Measurements from ENCODE around the gene GRB10. TPM values are rescaled to one million over a fixed set of nuclear protein-coding genes. Genes with fewer than 3 reads are reported as not detected.

GRB10 gene
- total RNA-seq, 2 experiments from 2014 or later: 5.9 to 8.4 TPM

DNA sequence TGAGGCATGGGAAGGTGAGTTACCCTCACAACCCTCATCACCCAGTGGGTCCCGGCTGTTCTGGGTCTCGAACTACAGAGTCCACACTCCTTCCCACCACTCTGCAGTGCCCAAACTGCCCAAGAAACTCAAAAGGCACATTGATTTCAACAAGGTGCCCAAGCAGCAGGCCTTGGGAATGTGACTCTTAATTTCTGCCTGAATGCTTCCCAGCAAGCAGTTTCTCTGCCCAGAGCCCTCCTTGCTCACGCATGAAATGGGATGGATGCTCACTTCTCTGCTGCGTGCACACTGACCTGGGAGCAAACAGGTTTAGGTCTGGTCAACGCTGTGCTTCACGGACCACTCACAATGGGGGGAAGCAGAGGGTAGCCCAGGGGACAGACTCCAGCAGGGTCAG, 77.9 kb downstream of the GRB10 start:
- no peak overlapping the region for H3K27ac ChIP-seq (ENCODE audit: low read depth in 1 of 2, low read length in 2 of 2)
- ATAC-seq (ENCODE audit: poor library complexity): no peak
- H3K9me3 ChIP-seq (ENCODE audit: control insufficient read depth in 1 of 2, insufficient read depth in 1 of 2, low read length in 2 of 2): no peaks in the 10 kb centered on the region
- H3K4me3 ChIP-seq (ENCODE audit: low read length): no peak overlapping the region
- no peaks in the 10 kb centered on the region for H3K27me3 ChIP-seq (ENCODE audit: control insufficient read depth in 1 of 2, insufficient read depth in 2 of 2, low read length in 2 of 2)
- H3K4me3 Mint-ChIP-seq: no peak overlapping the region
- H3K36me3 ChIP-seq (ENCODE audit: insufficient read depth, low read length): no peaks in the 10 kb centered on the region
- H3K27ac Mint-ChIP-seq: no peak overlapping the region
- ChIA-PET CTCF (no interaction called here), POLR2A (no interaction called here)
- peaks cover under 1% of the 10 kb centered on the region for H3K27me3 Mint-ChIP-seq
- no peak for DNase-seq
- no peaks in the 10 kb centered on the region for H3K4me1 ChIP-seq (ENCODE audit: insufficient read depth, low read length)
- H3K4me1 Mint-ChIP-seq (ENCODE audit: low read depth): no peaks in the 10 kb centered on the region
- TF ChIP-seq, protein P1, sequence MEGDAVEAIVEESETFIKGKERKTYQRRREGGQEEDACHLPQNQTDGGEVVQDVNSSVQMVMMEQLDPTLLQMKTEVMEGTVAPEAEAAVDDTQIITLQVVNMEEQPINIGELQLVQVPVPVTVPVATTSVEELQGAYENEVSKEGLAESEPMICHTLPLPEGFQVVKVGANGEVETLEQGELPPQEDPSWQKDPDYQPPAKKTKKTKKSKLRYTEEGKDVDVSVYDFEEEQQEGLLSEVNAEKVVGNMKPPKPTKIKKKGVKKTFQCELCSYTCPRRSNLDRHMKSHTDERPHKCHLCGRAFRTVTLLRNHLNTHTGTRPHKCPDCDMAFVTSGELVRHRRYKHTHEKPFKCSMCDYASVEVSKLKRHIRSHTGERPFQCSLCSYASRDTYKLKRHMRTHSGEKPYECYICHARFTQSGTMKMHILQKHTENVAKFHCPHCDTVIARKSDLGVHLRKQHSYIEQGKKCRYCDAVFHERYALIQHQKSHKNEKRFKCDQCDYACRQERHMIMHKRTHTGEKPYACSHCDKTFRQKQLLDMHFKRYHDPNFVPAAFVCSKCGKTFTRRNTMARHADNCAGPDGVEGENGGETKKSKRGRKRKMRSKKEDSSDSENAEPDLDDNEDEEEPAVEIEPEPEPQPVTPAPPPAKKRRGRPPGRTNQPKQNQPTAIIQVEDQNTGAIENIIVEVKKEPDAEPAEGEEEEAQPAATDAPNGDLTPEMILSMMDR (IDR thresholded peaks at IDR 0.05): no peak
- intact Hi-C loops (cut with DNase I, micrococcal nuclease): loop anchor here in 1 of 2 experiments (5.0 kb wide), 1 partner anchor 87 kb away; no protein-coding TSS in a partner anchor
- H3K36me3 Mint-ChIP-seq (ENCODE audit: low read depth): no peaks in the 10 kb centered on the region
- no peaks in the 10 kb centered on the region for H3K9me3 Mint-ChIP-seq

DNA sequence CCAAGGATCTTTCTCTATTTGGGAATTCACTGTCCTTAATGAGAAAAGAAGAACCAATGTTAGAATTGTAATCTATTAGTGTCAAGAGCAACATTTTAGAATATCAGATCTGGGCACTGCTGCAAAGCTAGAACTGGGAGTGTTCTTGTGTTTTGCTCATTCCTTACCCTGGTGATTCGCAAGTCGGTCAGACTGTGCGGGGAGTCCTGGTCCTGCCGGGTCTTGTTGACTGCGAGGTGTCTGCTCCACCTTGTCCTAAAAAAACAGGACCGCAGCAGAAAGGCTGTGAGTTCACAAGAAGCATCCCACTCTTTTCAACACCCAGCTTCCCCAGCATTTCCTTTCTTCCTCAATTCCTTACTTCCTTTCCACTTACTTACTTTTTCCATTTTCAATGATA, 79.0 kb downstream of the GRB10 start:
- no peaks in the 10 kb centered on the region for H3K9me3 Mint-ChIP-seq
- H3K27me3 ChIP-seq (ENCODE audit: control insufficient read depth in 1 of 2, insufficient read depth in 2 of 2, low read length in 2 of 2): no peaks in the 10 kb centered on the region
- no peaks in the 10 kb centered on the region for H3K4me1 ChIP-seq (ENCODE audit: insufficient read depth, low read length)
- no peak overlapping the region for H3K4me3 ChIP-seq (ENCODE audit: low read length)
- ChIA-PET CTCF (no interaction called here), POLR2A (no interaction called here)
- no peaks in the 10 kb centered on the region for H3K27me3 Mint-ChIP-seq
- no peaks in the 10 kb centered on the region for H3K36me3 ChIP-seq (ENCODE audit: insufficient read depth, low read length)
- H3K27ac Mint-ChIP-seq: no peak overlapping the region
- TF ChIP-seq, protein P1 (IDR thresholded peaks at IDR 0.05): no peak
- H3K36me3 Mint-ChIP-seq (ENCODE audit: low read depth): no peaks in the 10 kb centered on the region
- no peak overlapping the region for H3K4me3 Mint-ChIP-seq
- intact Hi-C loops (cut with DNase I, micrococcal nuclease): no loop called here
- ATAC-seq (ENCODE audit: poor library complexity) (no peak), DNase-seq (no peak)
- no peaks in the 10 kb centered on the region for H3K9me3 ChIP-seq (ENCODE audit: control insufficient read depth in 1 of 2, insufficient read depth in 1 of 2, low read length in 2 of 2)
- H3K27ac ChIP-seq (ENCODE audit: low read depth in 1 of 2, low read length in 2 of 2): no peak overlapping the region
- no peaks in the 10 kb centered on the region for H3K4me1 Mint-ChIP-seq (ENCODE audit: low read depth)

DNA sequence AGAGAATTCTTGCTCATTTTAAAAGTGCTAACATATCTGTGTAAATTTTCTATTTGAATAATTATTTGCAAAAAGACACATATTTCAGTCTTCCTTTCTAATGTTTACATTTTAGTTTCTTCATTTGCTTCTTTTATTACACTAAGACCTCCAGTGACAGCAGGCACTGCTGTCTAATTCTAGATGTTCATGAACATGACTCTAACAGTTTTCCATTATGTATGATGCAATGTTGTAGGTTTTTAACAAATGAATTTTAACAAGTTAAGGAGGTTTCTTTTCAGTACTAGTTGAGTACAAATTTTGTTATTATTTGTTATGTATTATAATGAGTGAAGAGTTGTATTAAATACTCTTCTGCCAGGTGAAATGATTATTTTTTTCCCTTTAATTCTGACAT, 83.6 kb downstream of the GRB10 start:
- no peaks in the 10 kb centered on the region for H3K27me3 Mint-ChIP-seq
- ATAC-seq (ENCODE audit: poor library complexity) (no peak), DNase-seq (no peak)
- Histone ChIP-seq H3K4me1 (ENCODE audit: insufficient read depth, low read length) (no peaks in the 10 kb centered on the region), H3K4me3 (ENCODE audit: low read length) (no peak overlapping the region), H3K27ac (ENCODE audit: low read depth in 1 of 2, low read length in 2 of 2) (no peak overlapping the region), H3K36me3 (ENCODE audit: insufficient read depth, low read length) (no peaks in the 10 kb centered on the region), H3K27me3 (ENCODE audit: control insufficient read depth in 1 of 2, insufficient read depth in 2 of 2, low read length in 2 of 2) (no peaks in the 10 kb centered on the region), H3K9me3 (ENCODE audit: control insufficient read depth in 1 of 2, insufficient read depth in 1 of 2, low read length in 2 of 2) (no peaks in the 10 kb centered on the region)
- TF ChIP-seq, protein P1 (IDR thresholded peaks at IDR 0.05): no peak
- H3K9me3 Mint-ChIP-seq: no peaks in the 10 kb centered on the region
- no peak overlapping the region for H3K4me3 Mint-ChIP-seq
- no peak overlapping the region for H3K27ac Mint-ChIP-seq
- POLR2A ChIA-PET: no interaction called here
- peaks cover 4% of the 10 kb centered on the region for H3K4me1 Mint-ChIP-seq (ENCODE audit: low read depth)
- H3K36me3 Mint-ChIP-seq (ENCODE audit: low read depth): no peaks in the 10 kb centered on the region
- intact Hi-C loops (cut with DNase I, micrococcal nuclease): loop anchor here (5.0 kb wide), 3 partner anchors 93 to 463 kb away; no protein-coding TSS in a partner anchor
- CTCF ChIA-PET: no interaction called here
